K562 (cell line): ENCODE results near the gene QKI. TPM values are rescaled to one million over a fixed set of nuclear protein-coding genes. Genes with fewer than 3 reads are reported as not detected.

Experiments
- MAFK ChIP-seq: IDR thresholded peaks from 2 replicates; pipeline ENCODE4 v1.6.1; 2011; ENCODE audit warnings: low read length, improper control_type of control experiment
- RBM22 ChIP-seq: fragments of 200-400 bp; formaldehyde crosslinking; IDR thresholded peaks from 2 replicates; pipeline ENCODE4 v1.6.1; 2018; ENCODE audit warnings: low read length, low read depth; ENCODE audit not compliant: poor library complexity, severe bottlenecking
- REST ChIP-seq, 2 experiments: fragments of 450-650 bp; formaldehyde crosslinking in 1 of 2; IDR thresholded peaks; 2 replicates each; pipeline versions ENCODE4 v1.4.0 to v1.6.1; 2014 to 2020; ENCODE audit warnings: mild to moderate bottlenecking in 2 of 2, borderline replicate concordance in 1 of 2, low read depth in 1 of 2
- polyA plus RNA-seq, 8 experiments: library from polyadenylated mRNA; depleted of rRNA in 4 of 8; stranded (reverse) in 5 of 8; unstranded in 3 of 8; fragments of >200 nt; fragmentation: Nextera tagmentation in 2 of 8; fragmentation: Illumina TruSeq in 1 of 8; extraction: Ambion mirVana in 2 of 8; extraction: Trizol in 1 of 8; gene quantifications; 2 replicates each; pipeline versions ENCODE4 v1.2.1 to v1.2.3, GENCODE V29; 2011 to 2014; ENCODE audit warnings: inconsistent platforms in 1 of 8, missing spikeins in 1 of 8
- total RNA-seq, 7 experiments: library from RNA; depleted of rRNA in 6 of 7; stranded (reverse); fragments of >200 nt in 6 of 7; fragmentation: Illumina TruSeq in 2 of 7; extraction: Trizol in 2 of 7; gene quantifications; 2 replicates each; pipeline versions ENCODE4 v1.2.1 to v1.2.3, GENCODE V29; 2011 to 2021; ENCODE audit warnings: low replicate concordance in 1 of 7
- TF ChIP-seq, protein P1 (sequence below): fragments of 450-650 bp; IDR thresholded peaks from 2 replicates; pipeline ENCODE4 v1.7.0; 2016; ENCODE audit warnings: borderline replicate concordance
- TF ChIP-seq, protein P2 (sequence below), 2 experiments: fragments of 450-650 bp in 1 of 2; sonication (generic) in 1 of 2; formaldehyde crosslinking in 1 of 2; IDR thresholded peaks; 2 replicates each; pipeline versions ENCODE4 v1.7.1 to v1.9.0; 2016 to 2022; ENCODE audit warnings: inconsistent platforms in 1 of 2, mild to moderate bottlenecking in 1 of 2, missing genetic modification reagents in 1 of 2

The QKI gene
- total and polyA plus RNA-seq, 9 of the 15 experiments (the other 6 are each of a cell fraction or from before 2014, with no cell fraction given) = 20.4 to 215 (median 123) TPM

DNA sequence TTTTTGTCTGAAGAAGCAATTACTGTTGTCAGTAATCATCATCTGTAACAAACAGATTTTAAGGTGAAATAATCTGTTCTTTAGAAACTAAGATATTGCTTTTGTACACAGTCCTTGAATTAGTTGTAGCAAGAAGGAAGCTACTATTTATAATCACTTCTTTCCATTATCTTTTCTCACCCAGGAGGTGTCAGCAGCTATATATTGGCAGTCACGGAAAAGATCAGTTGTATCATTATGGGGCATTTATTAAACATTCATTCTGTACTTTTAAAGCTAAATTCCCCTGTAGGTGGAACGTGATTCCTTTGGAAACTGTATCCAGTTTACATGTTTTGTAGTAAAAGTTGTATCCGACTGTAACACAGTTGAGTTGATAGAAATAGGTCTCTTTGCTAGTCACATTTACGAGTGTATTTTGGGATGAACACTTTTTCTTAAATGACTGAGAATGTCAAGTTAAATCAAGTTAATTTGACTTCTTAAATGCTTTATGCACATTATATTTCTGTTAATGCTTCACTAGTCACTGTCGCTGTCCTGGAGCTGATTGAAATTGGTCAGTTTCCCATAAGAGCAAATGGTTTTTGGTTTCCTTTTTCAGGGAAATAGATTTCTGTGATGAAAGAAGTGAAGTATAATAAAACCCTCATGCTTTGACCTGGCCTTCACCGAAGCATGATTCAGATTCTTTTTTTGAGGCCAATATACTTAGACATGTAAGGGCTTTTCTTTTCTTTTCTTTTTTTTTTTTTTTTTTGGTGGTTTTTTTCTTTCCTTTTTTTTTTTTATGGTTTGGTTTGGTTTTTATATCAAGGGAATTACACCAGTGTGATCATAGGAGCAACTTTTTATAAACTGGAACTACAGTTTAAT, 5.1 kb downstream of the QKI start (continued):
- TF ChIP-seq REST (IDR thresholded peaks at IDR 0.05; ENCODE audit: borderline replicate concordance) (peak; percentile 68), REST (CRISPR knock-in tag; IDR thresholded peaks at IDR 0.05; ENCODE audit: low read depth) (no peak), MAFK (0 out of 2 replicates have a peak, but pooled peaks have one; percentile 1), RBM22 (no peak)
- TF ChIP-seq, protein P1, sequence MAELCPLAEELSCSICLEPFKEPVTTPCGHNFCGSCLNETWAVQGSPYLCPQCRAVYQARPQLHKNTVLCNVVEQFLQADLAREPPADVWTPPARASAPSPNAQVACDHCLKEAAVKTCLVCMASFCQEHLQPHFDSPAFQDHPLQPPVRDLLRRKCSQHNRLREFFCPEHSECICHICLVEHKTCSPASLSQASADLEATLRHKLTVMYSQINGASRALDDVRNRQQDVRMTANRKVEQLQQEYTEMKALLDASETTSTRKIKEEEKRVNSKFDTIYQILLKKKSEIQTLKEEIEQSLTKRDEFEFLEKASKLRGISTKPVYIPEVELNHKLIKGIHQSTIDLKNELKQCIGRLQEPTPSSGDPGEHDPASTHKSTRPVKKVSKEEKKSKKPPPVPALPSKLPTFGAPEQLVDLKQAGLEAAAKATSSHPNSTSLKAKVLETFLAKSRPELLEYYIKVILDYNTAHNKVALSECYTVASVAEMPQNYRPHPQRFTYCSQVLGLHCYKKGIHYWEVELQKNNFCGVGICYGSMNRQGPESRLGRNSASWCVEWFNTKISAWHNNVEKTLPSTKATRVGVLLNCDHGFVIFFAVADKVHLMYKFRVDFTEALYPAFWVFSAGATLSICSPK = no peak
- TF ChIP-seq, protein P2, sequence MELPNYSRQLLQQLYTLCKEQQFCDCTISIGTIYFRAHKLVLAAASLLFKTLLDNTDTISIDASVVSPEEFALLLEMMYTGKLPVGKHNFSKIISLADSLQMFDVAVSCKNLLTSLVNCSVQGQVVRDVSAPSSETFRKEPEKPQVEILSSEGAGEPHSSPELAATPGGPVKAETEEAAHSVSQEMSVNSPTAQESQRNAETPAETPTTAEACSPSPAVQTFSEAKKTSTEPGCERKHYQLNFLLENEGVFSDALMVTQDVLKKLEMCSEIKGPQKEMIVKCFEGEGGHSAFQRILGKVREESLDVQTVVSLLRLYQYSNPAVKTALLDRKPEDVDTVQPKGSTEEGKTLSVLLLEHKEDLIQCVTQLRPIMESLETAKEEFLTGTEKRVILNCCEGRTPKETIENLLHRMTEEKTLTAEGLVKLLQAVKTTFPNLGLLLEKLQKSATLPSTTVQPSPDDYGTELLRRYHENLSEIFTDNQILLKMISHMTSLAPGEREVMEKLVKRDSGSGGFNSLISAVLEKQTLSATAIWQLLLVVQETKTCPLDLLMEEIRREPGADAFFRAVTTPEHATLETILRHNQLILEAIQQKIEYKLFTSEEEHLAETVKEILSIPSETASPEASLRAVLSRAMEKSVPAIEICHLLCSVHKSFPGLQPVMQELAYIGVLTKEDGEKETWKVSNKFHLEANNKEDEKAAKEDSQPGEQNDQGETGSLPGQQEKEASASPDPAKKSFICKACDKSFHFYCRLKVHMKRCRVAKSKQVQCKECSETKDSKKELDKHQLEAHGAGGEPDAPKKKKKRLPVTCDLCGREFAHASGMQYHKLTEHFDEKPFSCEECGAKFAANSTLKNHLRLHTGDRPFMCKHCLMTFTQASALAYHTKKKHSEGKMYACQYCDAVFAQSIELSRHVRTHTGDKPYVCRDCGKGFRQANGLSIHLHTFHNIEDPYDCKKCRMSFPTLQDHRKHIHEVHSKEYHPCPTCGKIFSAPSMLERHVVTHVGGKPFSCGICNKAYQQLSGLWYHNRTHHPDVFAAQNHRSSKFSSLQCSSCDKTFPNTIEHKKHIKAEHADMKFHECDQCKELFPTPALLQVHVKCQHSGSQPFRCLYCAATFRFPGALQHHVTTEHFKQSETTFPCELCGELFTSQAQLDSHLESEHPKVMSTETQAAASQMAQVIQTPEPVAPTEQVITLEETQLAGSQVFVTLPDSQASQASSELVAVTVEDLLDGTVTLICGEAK (IDR thresholded peaks at IDR 0.05) = 0 out of 2 replicates have a peak, but pooled peaks have one; percentile 9
- TF ChIP-seq, protein P2 (CRISPR knock-in tag; IDR thresholded peaks at IDR 0.05) = no peak
